Stimulated activated CD4-positive, alpha-beta T cell treated with anti-CD3 and anti-CD28 coated beads, Interleukin-4, amount 100 ng/mL, for 48 hours (primary cell): ENCODE data around the gene POC1A.

Experiments
- DNase-seq, 2 donors: peaks; one replicate each; pipeline ENCODE4 v3.0.0-alpha.2; 2020; ENCODE audit warnings: low read depth in 2 of 2

Gene POC1A

DNA sequence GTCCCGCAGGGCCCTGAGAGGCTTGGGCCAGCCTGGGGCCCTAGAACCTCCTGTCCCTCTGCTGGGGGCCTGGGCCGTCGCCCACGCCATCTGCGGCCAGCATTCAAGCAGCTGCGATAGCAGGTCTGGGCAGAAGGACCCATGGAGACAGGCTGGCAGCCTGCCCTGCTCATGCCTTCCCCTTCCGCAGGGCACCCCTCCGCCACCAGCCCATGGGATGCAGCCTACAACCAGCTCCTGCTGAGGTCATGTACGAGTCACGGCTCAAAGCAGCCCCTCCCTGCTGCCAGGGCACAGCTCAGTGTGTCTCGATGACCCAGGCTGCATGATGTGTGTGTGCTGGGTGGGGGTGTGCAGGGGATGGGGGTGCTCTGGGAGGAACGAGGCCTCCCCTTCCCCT lies 125.7 kb downstream of the POC1A start:
- no peak for DNase-seq

DNA sequence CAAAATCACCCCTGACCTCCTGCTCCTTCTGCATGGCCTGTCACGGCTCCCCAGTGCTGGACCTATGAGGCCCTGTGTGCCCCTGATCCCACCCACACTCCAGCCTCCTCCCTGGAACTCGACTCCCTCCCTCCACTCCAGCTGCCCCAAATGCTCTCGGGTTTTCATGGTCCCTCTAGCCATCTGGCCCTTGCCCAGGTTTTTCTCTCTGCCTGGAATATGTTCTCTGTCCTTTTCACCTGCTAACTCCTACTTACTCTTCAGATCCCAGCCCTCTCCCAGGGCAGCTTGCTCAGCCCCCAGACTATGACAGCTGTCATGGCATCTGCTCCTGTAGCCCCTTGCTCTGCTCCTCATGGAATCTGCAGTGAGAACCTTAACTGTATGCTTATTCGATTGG lies 128.2 kb downstream of the POC1A start:
- DNase-seq, result no peak

DNA sequence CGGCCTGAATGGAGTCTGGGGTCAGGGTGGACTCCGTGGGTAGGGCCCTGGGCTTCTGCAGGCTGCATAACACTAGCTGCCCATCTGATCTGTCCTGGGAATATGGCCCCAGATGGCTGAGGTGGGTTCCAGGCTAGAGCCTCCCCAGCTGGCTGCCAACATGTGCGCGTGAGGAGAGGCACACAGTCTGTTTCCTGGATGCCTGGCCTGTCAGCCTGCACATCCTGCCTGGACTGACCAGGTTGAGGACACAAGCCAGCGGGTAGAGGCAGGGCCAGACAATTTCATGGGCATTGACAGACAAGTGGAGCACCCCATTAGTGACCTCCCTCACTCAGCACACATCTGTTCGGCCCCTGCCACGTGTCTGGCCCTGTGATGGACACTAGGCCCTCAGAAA lies 128.8 kb downstream of the POC1A start:
- no peak for DNase-seq
